HepG2 (cell line): ENCODE data around the gene EIF2S2.
"Not testable (repeated sequence)": the region's sequence is repeated elsewhere in the genome, so short reads cannot be mapped to it uniquely, and the experiment has no call there.

Source experiments
- CBX5 ChIP-seq: sonication (generic); formaldehyde crosslinking; IDR thresholded peaks from 2 replicates; pipeline ENCODE4 v1.4.0; 2020; ENCODE audit warnings: missing genetic modification reagents, borderline replicate concordance
- FIP1L1 ChIP-seq: fragments of 200-400 bp; formaldehyde crosslinking; IDR thresholded peaks from 2 replicates; pipeline ENCODE4 v1.6.1; 2018; ENCODE audit warnings: low read depth, mild to moderate bottlenecking, low read length, moderate library complexity, borderline replicate concordance; ENCODE audit not compliant: insufficient read depth
- HDAC2 ChIP-seq: sonication (generic); formaldehyde crosslinking; IDR thresholded peaks from 2 replicates; pipeline ENCODE4 v1.4.0; 2020; ENCODE audit warnings: missing genetic modification reagents
- JUN ChIP-seq: sonication (generic); formaldehyde crosslinking; IDR thresholded peaks from 2 replicates; pipeline ENCODE4 v1.4.0; 2020; ENCODE audit warnings: mild to moderate bottlenecking, missing genetic modification reagents
- MIXL1 ChIP-seq: IDR thresholded peaks from 2 replicates; pipeline ENCODE4 v1.6.1; 2016
- NFE2L1 ChIP-seq: sonication (generic); formaldehyde crosslinking; IDR thresholded peaks from 2 replicates; pipeline ENCODE4 v1.4.0; 2020; ENCODE audit warnings: missing genetic modification reagents, mild to moderate bottlenecking, borderline replicate concordance
- RXRA ChIP-seq: sonication (generic); formaldehyde crosslinking; IDR thresholded peaks from 2 replicates; pipeline ENCODE4 v1.5.1; 2020; ENCODE audit warnings: missing genetic modification reagents
- ZNF274 ChIP-seq: sonication (generic); formaldehyde crosslinking; IDR thresholded peaks from 2 replicates; pipeline ENCODE4 v1.5.1; 2020; ENCODE audit warnings: mild to moderate bottlenecking, missing genetic modification reagents
- ZNF282 ChIP-seq: fragments of 450-650 bp; IDR thresholded peaks from 2 replicates; pipeline ENCODE4 v1.6.1; 2018; ENCODE audit not compliant: partially characterized antibody
- ZNF558 ChIP-seq: sonication (generic); formaldehyde crosslinking; IDR thresholded peaks from 2 replicates; pipeline ENCODE4 v1.9.0; 2022; ENCODE audit warnings: mild to moderate bottlenecking, missing genetic modification reagents, borderline replicate concordance
- TF ChIP-seq, protein P1 (sequence below): sonication (generic); formaldehyde crosslinking; IDR thresholded peaks from 2 replicates; pipeline ENCODE4 v1.5.0; 2020; ENCODE audit warnings: missing genetic modification reagents, mild to moderate bottlenecking, borderline replicate concordance
- TF ChIP-seq, protein P2 (sequence below): sonication (generic); formaldehyde crosslinking; IDR thresholded peaks from 2 replicates; pipeline ENCODE4 v1.5.0; 2020; ENCODE audit warnings: mild to moderate bottlenecking, missing genetic modification reagents, moderate library complexity
- TF ChIP-seq, protein P3 (sequence below): sonication (generic); formaldehyde crosslinking; IDR thresholded peaks from 2 replicates; pipeline ENCODE4 v1.5.1; 2020; ENCODE audit warnings: mild to moderate bottlenecking, missing genetic modification reagents, moderate library complexity

DNA sequence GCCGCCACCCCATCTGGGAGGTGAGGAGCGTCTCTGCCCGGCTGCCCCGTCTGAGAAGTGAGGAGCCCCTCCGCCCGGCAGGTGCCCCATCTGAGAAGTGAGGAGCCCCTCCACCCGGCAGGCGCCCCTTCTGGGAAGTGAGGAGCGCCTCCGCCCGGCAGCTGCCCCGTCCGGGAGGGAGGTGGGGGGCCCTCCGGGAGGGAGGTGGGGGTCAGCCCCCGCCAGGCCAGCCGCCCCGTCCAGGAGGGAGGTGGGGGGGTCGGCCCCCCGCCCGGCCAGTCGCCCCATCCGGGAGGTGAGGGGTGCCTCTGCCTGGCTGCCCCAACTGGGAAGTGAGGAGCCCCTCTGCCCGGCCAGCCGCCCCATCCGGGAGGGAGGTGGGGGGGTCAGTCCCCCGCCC is 20.4 kb upstream of the EIF2S2 start:
- TF ChIP-seq ZNF274; JUN (CRISPR knock-in tag); ZNF282; ZNF558 (CRISPR knock-in tag); NFE2L1 (CRISPR knock-in tag); RXRA (CRISPR knock-in tag); CBX5 (CRISPR knock-in tag); HDAC2 (CRISPR knock-in tag); FIP1L1; MIXL1 (CRISPR knock-in tag): not testable (repeated sequence)
- TF ChIP-seq, protein P1, sequence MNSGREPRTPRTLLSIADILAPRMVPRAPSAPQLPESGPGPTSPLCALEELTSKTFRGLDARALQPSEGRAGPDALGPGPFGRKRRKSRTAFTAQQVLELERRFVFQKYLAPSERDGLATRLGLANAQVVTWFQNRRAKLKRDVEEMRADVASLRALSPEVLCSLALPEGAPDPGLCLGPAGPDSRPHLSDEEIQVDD (CRISPR knock-in tag): not testable (repeated sequence)
- TF ChIP-seq, protein P2, sequence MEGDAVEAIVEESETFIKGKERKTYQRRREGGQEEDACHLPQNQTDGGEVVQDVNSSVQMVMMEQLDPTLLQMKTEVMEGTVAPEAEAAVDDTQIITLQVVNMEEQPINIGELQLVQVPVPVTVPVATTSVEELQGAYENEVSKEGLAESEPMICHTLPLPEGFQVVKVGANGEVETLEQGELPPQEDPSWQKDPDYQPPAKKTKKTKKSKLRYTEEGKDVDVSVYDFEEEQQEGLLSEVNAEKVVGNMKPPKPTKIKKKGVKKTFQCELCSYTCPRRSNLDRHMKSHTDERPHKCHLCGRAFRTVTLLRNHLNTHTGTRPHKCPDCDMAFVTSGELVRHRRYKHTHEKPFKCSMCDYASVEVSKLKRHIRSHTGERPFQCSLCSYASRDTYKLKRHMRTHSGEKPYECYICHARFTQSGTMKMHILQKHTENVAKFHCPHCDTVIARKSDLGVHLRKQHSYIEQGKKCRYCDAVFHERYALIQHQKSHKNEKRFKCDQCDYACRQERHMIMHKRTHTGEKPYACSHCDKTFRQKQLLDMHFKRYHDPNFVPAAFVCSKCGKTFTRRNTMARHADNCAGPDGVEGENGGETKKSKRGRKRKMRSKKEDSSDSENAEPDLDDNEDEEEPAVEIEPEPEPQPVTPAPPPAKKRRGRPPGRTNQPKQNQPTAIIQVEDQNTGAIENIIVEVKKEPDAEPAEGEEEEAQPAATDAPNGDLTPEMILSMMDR (CRISPR knock-in tag): not testable (repeated sequence)
- TF ChIP-seq, protein P3, sequence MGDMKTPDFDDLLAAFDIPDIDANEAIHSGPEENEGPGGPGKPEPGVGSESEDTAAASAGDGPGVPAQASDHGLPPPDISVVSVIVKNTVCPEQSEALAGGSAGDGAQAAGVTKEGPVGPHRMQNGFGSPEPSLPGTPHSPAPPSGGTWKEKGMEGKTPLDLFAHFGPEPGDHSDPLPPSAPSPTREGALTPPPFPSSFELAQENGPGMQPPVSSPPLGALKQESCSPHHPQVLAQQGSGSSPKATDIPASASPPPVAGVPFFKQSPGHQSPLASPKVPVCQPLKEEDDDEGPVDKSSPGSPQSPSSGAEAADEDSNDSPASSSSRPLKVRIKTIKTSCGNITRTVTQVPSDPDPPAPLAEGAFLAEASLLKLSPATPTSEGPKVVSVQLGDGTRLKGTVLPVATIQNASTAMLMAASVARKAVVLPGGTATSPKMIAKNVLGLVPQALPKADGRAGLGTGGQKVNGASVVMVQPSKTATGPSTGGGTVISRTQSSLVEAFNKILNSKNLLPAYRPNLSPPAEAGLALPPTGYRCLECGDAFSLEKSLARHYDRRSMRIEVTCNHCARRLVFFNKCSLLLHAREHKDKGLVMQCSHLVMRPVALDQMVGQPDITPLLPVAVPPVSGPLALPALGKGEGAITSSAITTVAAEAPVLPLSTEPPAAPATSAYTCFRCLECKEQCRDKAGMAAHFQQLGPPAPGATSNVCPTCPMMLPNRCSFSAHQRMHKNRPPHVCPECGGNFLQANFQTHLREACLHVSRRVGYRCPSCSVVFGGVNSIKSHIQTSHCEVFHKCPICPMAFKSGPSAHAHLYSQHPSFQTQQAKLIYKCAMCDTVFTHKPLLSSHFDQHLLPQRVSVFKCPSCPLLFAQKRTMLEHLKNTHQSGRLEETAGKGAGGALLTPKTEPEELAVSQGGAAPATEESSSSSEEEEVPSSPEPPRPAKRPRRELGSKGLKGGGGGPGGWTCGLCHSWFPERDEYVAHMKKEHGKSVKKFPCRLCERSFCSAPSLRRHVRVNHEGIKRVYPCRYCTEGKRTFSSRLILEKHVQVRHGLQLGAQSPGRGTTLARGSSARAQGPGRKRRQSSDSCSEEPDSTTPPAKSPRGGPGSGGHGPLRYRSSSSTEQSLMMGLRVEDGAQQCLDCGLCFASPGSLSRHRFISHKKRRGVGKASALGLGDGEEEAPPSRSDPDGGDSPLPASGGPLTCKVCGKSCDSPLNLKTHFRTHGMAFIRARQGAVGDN (CRISPR knock-in tag): not testable (repeated sequence)
